H9 (cell line): Measurements from ENCODE around the gene CACNA1A. TPM values are rescaled to one million over a fixed set of nuclear protein-coding genes. Genes with fewer than 3 reads are reported as not detected.

Experiments used
- DNase-seq: peaks from one replicate; pipeline ENCODE4 v3.0.0-alpha.2; 2017
- H2AFZ ChIP-seq: one replicate; pipeline ENCODE4 v1.6.1; 2013; ENCODE audit warnings: mild to moderate bottlenecking, low read length, control low read depth, moderate library complexity
- H2AK5ac ChIP-seq: 2 replicates; pipeline ENCODE4 v1.6.1; 2013; ENCODE audit warnings: low read length, control low read depth, mixed read lengths; ENCODE audit not compliant: insufficient read length
- H2BK120ac ChIP-seq: one replicate; pipeline ENCODE4 v1.6.1; 2013; ENCODE audit warnings: low read depth, mild to moderate bottlenecking, low read length, control low read depth, inconsistent platforms; ENCODE audit not compliant: poor library complexity, severe bottlenecking
- H2BK12ac ChIP-seq: 2 replicates; pipeline ENCODE4 v1.6.1; 2013; ENCODE audit warnings: low read length, control low read depth, mixed read lengths, low read depth; ENCODE audit not compliant: insufficient read length
- H2BK15ac ChIP-seq: 2 replicates; pipeline ENCODE4 v1.6.1; 2013; ENCODE audit warnings: low read depth, low read length, control low read depth
- H2BK20ac ChIP-seq: one replicate; pipeline ENCODE4 v1.6.1; 2013; ENCODE audit warnings: low read depth, mild to moderate bottlenecking, low read length, control low read depth, inconsistent platforms; ENCODE audit not compliant: poor library complexity, severe bottlenecking
- H2BK5ac ChIP-seq: 2 replicates; pipeline ENCODE4 v1.6.1; 2013; ENCODE audit warnings: low read length, control low read depth, mixed read lengths; ENCODE audit not compliant: insufficient read length
- H3K14ac ChIP-seq: 2 replicates; pipeline ENCODE4 v1.6.1; 2013; ENCODE audit warnings: low read length, control low read depth; ENCODE audit not compliant: insufficient read depth
- H3K18ac ChIP-seq: 2 replicates; pipeline ENCODE4 v1.6.1; 2013; ENCODE audit warnings: low read depth, mild to moderate bottlenecking, mixed read lengths, low read length, control low read depth; ENCODE audit not compliant: insufficient read length
- H3K23ac ChIP-seq: 2 replicates; pipeline ENCODE4 v1.6.1; 2013; ENCODE audit warnings: low read length, control low read depth, mixed read lengths, low read depth; ENCODE audit not compliant: insufficient read length
- H3K23me2 ChIP-seq: 2 replicates; pipeline ENCODE4 v1.6.1; 2013; ENCODE audit warnings: low read depth, mild to moderate bottlenecking, mixed read lengths, low read length, control low read depth; ENCODE audit not compliant: insufficient read length, poor library complexity, severe bottlenecking
- H3K27ac ChIP-seq: 2 replicates; pipeline ENCODE4 v1.5.1; 2013; ENCODE audit warnings: low read length, control low read depth, mixed read lengths, low read depth; ENCODE audit not compliant: insufficient read length
- H3K27me3 ChIP-seq: 2 replicates; pipeline ENCODE4 v1.6.1; 2013; ENCODE audit warnings: low read length, control low read depth, inconsistent platforms; ENCODE audit not compliant: insufficient read depth
- H3K4ac ChIP-seq: 2 replicates; pipeline ENCODE4 v1.6.1; 2013; ENCODE audit warnings: low read depth, mild to moderate bottlenecking, control low read depth, inconsistent platforms, low read length, moderate library complexity
- H3K4me1 ChIP-seq: 2 replicates; pipeline ENCODE4 v1.6.1; 2013; ENCODE audit warnings: low read length, control low read depth, inconsistent platforms; ENCODE audit not compliant: insufficient read depth
- H3K4me2 ChIP-seq: 2 replicates; pipeline ENCODE4 v1.6.1; 2013; ENCODE audit warnings: low read length, control low read depth, mixed read lengths; ENCODE audit not compliant: insufficient read length, insufficient read depth
- H3K56ac ChIP-seq: 2 replicates; pipeline ENCODE4 v1.6.1; 2013; ENCODE audit warnings: low read depth, mild to moderate bottlenecking, mixed read lengths, low read length, control low read depth; ENCODE audit not compliant: insufficient read length
- H3K79me1 ChIP-seq: 2 replicates; pipeline ENCODE4 v1.6.1; 2013; ENCODE audit warnings: low read depth, mild to moderate bottlenecking, moderate library complexity, low read length, control low read depth, inconsistent platforms; ENCODE audit not compliant: insufficient read depth, poor library complexity, severe bottlenecking
- H3K79me2 ChIP-seq: 2 replicates; pipeline ENCODE4 v1.6.1; 2013; ENCODE audit warnings: low read length, control low read depth, inconsistent platforms; ENCODE audit not compliant: insufficient read depth
- H3K9ac ChIP-seq: 2 replicates; pipeline ENCODE4 v1.6.1; 2013; ENCODE audit warnings: low read length, control low read depth, mixed read lengths; ENCODE audit not compliant: insufficient read length; ENCODE audit errors: extremely low read depth
- H3K9me3 ChIP-seq: one replicate; pipeline ENCODE4 v1.6.1; 2013; ENCODE audit warnings: low read depth, low read length, inconsistent platforms; ENCODE audit not compliant: control insufficient read depth
- H3T11ph ChIP-seq: one replicate; pipeline ENCODE4 v1.6.1; 2013; ENCODE audit warnings: mild to moderate bottlenecking, low read length, control low read depth, inconsistent platforms
- H4K20me1 ChIP-seq: one replicate; pipeline ENCODE4 v1.6.1; 2013; ENCODE audit not compliant: control insufficient read depth, insufficient read length, insufficient read depth
- H4K5ac ChIP-seq: 2 replicates; pipeline ENCODE4 v1.6.1; 2013; ENCODE audit warnings: low read depth, mild to moderate bottlenecking, mixed read lengths, low read length, control low read depth; ENCODE audit not compliant: insufficient read length
- H4K8ac ChIP-seq: replicated peaks from 2 replicates; pipeline ENCODE4 v1.6.1; 2013; ENCODE audit warnings: low read length, control low read depth, mixed read lengths, low read depth; ENCODE audit not compliant: insufficient read length
- H4K91ac ChIP-seq: 2 replicates; pipeline ENCODE4 v1.6.1; 2013; ENCODE audit warnings: low read depth, mild to moderate bottlenecking, moderate library complexity, mixed read lengths, low read length, control low read depth; ENCODE audit not compliant: insufficient read length
- H3K27ac Mint-ChIP-seq, 3 experiments: 2 replicates in 2 of 3; 3 replicates in 1 of 3; pipeline ENCODE4 v1.8.0; 2020 to 2021; ENCODE audit warnings: mixed read lengths in 3 of 3, mild to moderate bottlenecking in 1 of 3, moderate library complexity in 1 of 3
- H3K27me3 Mint-ChIP-seq: 2 replicates; pipeline ENCODE4 v1.8.0; 2021; ENCODE audit warnings: low read depth, mild to moderate bottlenecking, moderate library complexity, mixed read lengths
- H3K36me3 Mint-ChIP-seq, 3 experiments: 2 replicates in 2 of 3; 3 replicates in 1 of 3; pipeline ENCODE4 v1.8.0; 2020 to 2021; ENCODE audit warnings: low read depth in 3 of 3, mixed read lengths in 3 of 3; ENCODE audit not compliant: insufficient read depth in 1 of 3
- H3K4me1 Mint-ChIP-seq, 2 experiments: 2 replicates each; pipeline ENCODE4 v1.8.0; 2020; ENCODE audit warnings: mixed read lengths in 2 of 2
- H3K4me3 Mint-ChIP-seq, 2 experiments: 2 replicates in 1 of 2; 3 replicates in 1 of 2; pipeline ENCODE4 v1.8.0; 2020 to 2021; ENCODE audit warnings: mild to moderate bottlenecking in 2 of 2, mixed read lengths in 2 of 2, moderate library complexity in 1 of 2
- H3K9me3 Mint-ChIP-seq, 2 experiments: 2 replicates in 1 of 2; 3 replicates in 1 of 2; pipeline ENCODE4 v1.8.0; 2020; ENCODE audit warnings: mild to moderate bottlenecking in 2 of 2, mixed read lengths in 2 of 2, moderate library complexity in 1 of 2
- WGBS: extraction: QIAGEN DNeasy Blood & Tissue Kit; methylation state at CpG from one replicate; pipeline ENCODE4 v1.1.7; 2013; ENCODE audit warnings: missing lambda C conversion rate, low lambda C conversion rate, mixed read lengths; ENCODE audit not compliant: insufficient read length; ENCODE audit errors: extremely low coverage; 5-methylcytosine and 5-hydroxymethylcytosine counted together
- total RNA-seq: library from RNA; stranded (reverse); gene quantifications from 2 replicates; pipeline ENCODE4 v1.2.1, GENCODE V29; 2021
- TF ChIP-seq, protein P1 (sequence below): fragments of 200-600 bp; sonication (generic); conservative IDR thresholded peaks from 3 replicates; pipeline ENCODE4 v1.8.0; 2021; ENCODE audit warnings: antibody characterized with exemption, mild to moderate bottlenecking

The CACNA1A gene
- total RNA-seq, 1 experiment from 2014 or later, result 8.0 TPM

DNA sequence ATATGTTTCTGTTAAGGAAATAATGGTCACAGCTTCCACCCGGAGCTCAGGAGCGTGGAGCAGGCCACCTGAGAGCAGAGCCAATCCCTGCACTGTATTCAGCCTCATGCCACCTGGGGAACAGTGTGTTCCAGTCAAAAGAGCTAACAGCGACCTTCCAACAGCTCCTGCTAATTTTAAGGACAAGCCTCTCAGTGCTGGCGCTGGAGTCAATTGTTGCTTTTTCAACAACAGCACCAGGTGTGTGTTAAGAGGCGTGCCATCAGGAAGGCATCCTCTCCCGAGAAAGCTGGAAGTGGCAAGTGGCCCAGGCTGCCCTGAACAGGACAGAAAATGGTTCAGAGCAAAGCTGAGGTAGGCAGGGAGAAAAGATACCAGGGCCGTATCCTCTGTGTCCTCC lies 102.0 kb downstream of the CACNA1A start:
- no peaks in the 10 kb centered on the region for H3K23me2 ChIP-seq
- H3K4me2 ChIP-seq, result no peak overlapping the region
- no peak for DNase-seq
- H3K23ac ChIP-seq, result no peak overlapping the region
- no peak overlapping the region for H3K56ac ChIP-seq
- Mint-ChIP-seq H3K9me3 (peaks cover 0 to 6% of the 10 kb centered on the region in 2 experiments; a peak in 1 of 5 replicates), H3K36me3 (peaks cover 0 to 6% (median 5%) of the 10 kb centered on the region in 3 experiments; a peak in 4 of 7 replicates), H3K27ac (0 out of 7 replicates have a peak overlapping the region, but pooled peaks of 1 of the 3 experiments have one; percentile 53), H3K27me3 (no peaks in the 10 kb centered on the region), H3K4me1 (peaks cover 0 to under 1% of the 10 kb centered on the region in 2 experiments; a peak in 1 of 4 replicates), H3K4me3 (no peak overlapping the region)
- no peak overlapping the region for H4K5ac ChIP-seq
- no peak overlapping the region for H2BK12ac ChIP-seq
- H3K4ac ChIP-seq, result no peak overlapping the region
- H3K79me1 ChIP-seq, result no peaks in the 10 kb centered on the region
- H3K4me1 ChIP-seq, result peaks cover 3% of the 10 kb centered on the region
- no peaks in the 10 kb centered on the region for H3K9me3 ChIP-seq
- H4K91ac ChIP-seq, result no peak overlapping the region
- H4K8ac ChIP-seq, result no peak overlapping the region
- no peak overlapping the region for H2BK15ac ChIP-seq
- no peak overlapping the region for H2BK120ac ChIP-seq
- H2AK5ac ChIP-seq, result no peak overlapping the region
- no peaks in the 10 kb centered on the region for H4K20me1 ChIP-seq
- no peak overlapping the region for H3T11ph ChIP-seq
- H3K27me3 ChIP-seq, result no peaks in the 10 kb centered on the region
- H3K27ac ChIP-seq, result no peak overlapping the region
- H2AFZ ChIP-seq, result no peak overlapping the region
- TF ChIP-seq, protein P1, sequence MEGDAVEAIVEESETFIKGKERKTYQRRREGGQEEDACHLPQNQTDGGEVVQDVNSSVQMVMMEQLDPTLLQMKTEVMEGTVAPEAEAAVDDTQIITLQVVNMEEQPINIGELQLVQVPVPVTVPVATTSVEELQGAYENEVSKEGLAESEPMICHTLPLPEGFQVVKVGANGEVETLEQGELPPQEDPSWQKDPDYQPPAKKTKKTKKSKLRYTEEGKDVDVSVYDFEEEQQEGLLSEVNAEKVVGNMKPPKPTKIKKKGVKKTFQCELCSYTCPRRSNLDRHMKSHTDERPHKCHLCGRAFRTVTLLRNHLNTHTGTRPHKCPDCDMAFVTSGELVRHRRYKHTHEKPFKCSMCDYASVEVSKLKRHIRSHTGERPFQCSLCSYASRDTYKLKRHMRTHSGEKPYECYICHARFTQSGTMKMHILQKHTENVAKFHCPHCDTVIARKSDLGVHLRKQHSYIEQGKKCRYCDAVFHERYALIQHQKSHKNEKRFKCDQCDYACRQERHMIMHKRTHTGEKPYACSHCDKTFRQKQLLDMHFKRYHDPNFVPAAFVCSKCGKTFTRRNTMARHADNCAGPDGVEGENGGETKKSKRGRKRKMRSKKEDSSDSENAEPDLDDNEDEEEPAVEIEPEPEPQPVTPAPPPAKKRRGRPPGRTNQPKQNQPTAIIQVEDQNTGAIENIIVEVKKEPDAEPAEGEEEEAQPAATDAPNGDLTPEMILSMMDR, result no peak
- no peak overlapping the region for H3K18ac ChIP-seq
- no peak overlapping the region for H2BK20ac ChIP-seq
- WGBS, result no CpG with 5 or more reads among the region's 7 CpGs
- H2BK5ac ChIP-seq, result no peak overlapping the region
- no peak overlapping the region for H3K14ac ChIP-seq
- no peak overlapping the region for H3K9ac ChIP-seq
- no peaks in the 10 kb centered on the region for H3K79me2 ChIP-seq
